Activated CD4-positive, alpha-beta T cell treated with anti-CD3 and anti-CD28 coated beads, Interleukin-2, amount 10 ng/mL, durations not matched to agents 7 days and 5 days (primary cell): ENCODE data around the gene TBCK. TPM values are rescaled to one million over a fixed set of nuclear protein-coding genes. Genes with fewer than 3 reads are reported as not detected.

Experiments used
- CTCF ChIA-PET: fragments of 350-600 bp; sonication (Branson Sonifier 250); formaldehyde crosslinking; loops from one replicate; lab custom pipeline; 2021; ENCODE audit warnings: antibody characterized with exemption; lab: Charles Lee
- POLR2A ChIA-PET: fragments of 350-600 bp; sonication (Branson Sonifier 250); formaldehyde crosslinking; loops from one replicate; lab custom pipeline; 2021; ENCODE audit warnings: antibody characterized with exemption; lab: Charles Lee
- DNase-seq: peaks from one replicate; pipeline ENCODE4 v3.0.0-alpha.2; 2020
- H3K27ac Mint-ChIP-seq: one replicate; pipeline ENCODE4 v1.8.0; 2021; ENCODE audit warnings: mild to moderate bottlenecking, moderate library complexity, mixed read lengths
- H3K27me3 Mint-ChIP-seq: one replicate; pipeline ENCODE4 v1.8.0; 2021; ENCODE audit warnings: mixed read lengths
- H3K36me3 Mint-ChIP-seq: one replicate; pipeline ENCODE4 v1.8.0; 2021; ENCODE audit warnings: low read depth, mixed read lengths
- H3K4me1 Mint-ChIP-seq: one replicate; pipeline ENCODE4 v1.8.0; 2021; ENCODE audit warnings: mixed read lengths
- H3K4me3 Mint-ChIP-seq: one replicate; pipeline ENCODE4 v1.8.0; 2021; ENCODE audit warnings: mild to moderate bottlenecking, moderate library complexity, mixed read lengths
- H3K9me3 Mint-ChIP-seq: one replicate; pipeline ENCODE4 v1.8.0; 2021; ENCODE audit warnings: mixed read lengths
- total RNA-seq, 2 experiments: library from RNA; stranded (reverse); gene quantifications; one replicate each; pipeline ENCODE4 v1.2.3, GENCODE V29; 2021

The TBCK gene
- total RNA-seq, 2 experiments from 2014 or later = 31.7 to 33.1 TPM

GRCh38 chr4:106264331-106264728 is 51.7 kb downstream of the TBCK start:
- Mint-ChIP-seq H3K36me3 (no peaks in the 10 kb centered on the region), H3K27ac (no peak overlapping the region), H3K9me3 (no peaks in the 10 kb centered on the region), H3K4me1 (peaks cover 2% of the 10 kb centered on the region), H3K27me3 (no peaks in the 10 kb centered on the region), H3K4me3 (no peak overlapping the region)
- no peak for DNase-seq
- POLR2A ChIA-PET = no interaction called here
- CTCF ChIA-PET = no interaction called here

- Mint-ChIP-seq H3K27ac (no peak overlapping the region), H3K36me3 (no peaks in the 10 kb centered on the region), H3K27me3 (no peaks in the 10 kb centered on the region), H3K4me3 (no peak overlapping the region), H3K4me1 (peaks cover under 1% of the 10 kb centered on the region), H3K9me3 (no peaks in the 10 kb centered on the region)
- CTCF ChIA-PET = no interaction called here
- POLR2A ChIA-PET = no interaction called here
- no peak for DNase-seq
Measured at GRCh38 chr4:106263594-106264330, 52.2 kb downstream of the TBCK start.

- H3K27ac Mint-ChIP-seq = no peak overlapping the region
- H3K4me3 Mint-ChIP-seq = no peak overlapping the region
- ChIA-PET CTCF (interaction anchor here (0.7 kb wide), 1 partner anchor 124 kb away, joined by 3 read pairs; no protein-coding TSS in a partner anchor), POLR2A (no interaction called here)
- H3K36me3 Mint-ChIP-seq = no peaks in the 10 kb centered on the region
- no peaks in the 10 kb centered on the region for H3K27me3 Mint-ChIP-seq
- no peaks in the 10 kb centered on the region for H3K4me1 Mint-ChIP-seq
- no peak for DNase-seq
- H3K9me3 Mint-ChIP-seq = no peaks in the 10 kb centered on the region
Measured at GRCh38 chr4:106261980-106262379, 54.0 kb downstream of the TBCK start.

- no peaks in the 10 kb centered on the region for H3K4me1 Mint-ChIP-seq
- POLR2A ChIA-PET = no interaction called here
- no peaks in the 10 kb centered on the region for H3K9me3 Mint-ChIP-seq
- no peaks in the 10 kb centered on the region for H3K27me3 Mint-ChIP-seq
- CTCF ChIA-PET = interaction anchor here (0.9 kb wide), 1 partner anchor 20 kb away, joined by 3 read pairs; no protein-coding TSS in a partner anchor
- DNase-seq = no peak
- H3K27ac Mint-ChIP-seq = no peak overlapping the region
- H3K36me3 Mint-ChIP-seq = no peaks in the 10 kb centered on the region
- no peak overlapping the region for H3K4me3 Mint-ChIP-seq
Measured at GRCh38 chr4:106258145-106259045, 57.6 kb downstream of the TBCK start.

GRCh38 chr4:106256190-106256589 is 59.8 kb downstream of the TBCK start:
- H3K9me3 Mint-ChIP-seq = no peaks in the 10 kb centered on the region
- no peak overlapping the region for H3K4me3 Mint-ChIP-seq
- CTCF ChIA-PET = interaction anchor here (0.8 to 0.9 kb wide), 2 partner anchors 10 to 21 kb away, joined by 3 read pairs; no protein-coding TSS in a partner anchor
- H3K36me3 Mint-ChIP-seq = no peaks in the 10 kb centered on the region
- no peak overlapping the region for H3K27ac Mint-ChIP-seq
- no peaks in the 10 kb centered on the region for H3K4me1 Mint-ChIP-seq
- H3K27me3 Mint-ChIP-seq = no peaks in the 10 kb centered on the region
- POLR2A ChIA-PET = no interaction called here
- no peak for DNase-seq

GRCh38 chr4:106255195-106255594 is 60.8 kb downstream of the TBCK start:
- ChIA-PET CTCF (interaction anchor here (0.8 to 0.9 kb wide), 2 partner anchors 11 to 20 kb away, joined by 3 read pairs; no protein-coding TSS in a partner anchor), POLR2A (no interaction called here)
- Mint-ChIP-seq H3K27me3 (no peaks in the 10 kb centered on the region), H3K4me1 (no peaks in the 10 kb centered on the region), H3K36me3 (peaks cover 3% of the 10 kb centered on the region), H3K27ac (no peak overlapping the region), H3K4me3 (no peak overlapping the region), H3K9me3 (no peaks in the 10 kb centered on the region)
- no peak for DNase-seq

- Mint-ChIP-seq H3K36me3 (peaks cover 5% of the 10 kb centered on the region), H3K27me3 (no peaks in the 10 kb centered on the region), H3K4me1 (no peaks in the 10 kb centered on the region), H3K9me3 (no peaks in the 10 kb centered on the region), H3K27ac (no peak overlapping the region), H3K4me3 (no peak overlapping the region)
- POLR2A ChIA-PET = no interaction called here
- CTCF ChIA-PET = interaction anchor here (1.2 kb wide), 1 partner anchor 9 kb away, joined by 4 read pairs; no protein-coding TSS in a partner anchor
- no peak for DNase-seq
Measured at GRCh38 chr4:106253364-106254129, 62.5 kb downstream of the TBCK start.

- DNase-seq = no peak
- Mint-ChIP-seq H3K4me1 (no peaks in the 10 kb centered on the region), H3K9me3 (no peaks in the 10 kb centered on the region), H3K27ac (no peak overlapping the region), H3K36me3 (peaks cover 13% of the 10 kb centered on the region), H3K4me3 (no peak overlapping the region), H3K27me3 (no peaks in the 10 kb centered on the region)
- POLR2A ChIA-PET = no interaction called here
- CTCF ChIA-PET = no interaction called here
Measured at GRCh38 chr4:106247600-106247999, 68.4 kb downstream of the TBCK start.

- peaks cover 13% of the 10 kb centered on the region for H3K36me3 Mint-ChIP-seq
- ChIA-PET CTCF (no interaction called here), POLR2A (no interaction called here)
Measured at GRCh38 chr4:106246441-106246840, 69.6 kb downstream of the TBCK start.

GRCh38 chr4:106245176-106245575 is 70.8 kb downstream of the TBCK start:
- no peak for DNase-seq
- ChIA-PET POLR2A (no interaction called here), CTCF (interaction anchor here (1.0 kb wide), 1 partner anchor 8 kb away, joined by 4 read pairs; no protein-coding TSS in a partner anchor)
- Mint-ChIP-seq H3K27ac (no peak overlapping the region), H3K4me3 (no peak overlapping the region), H3K9me3 (no peaks in the 10 kb centered on the region), H3K36me3 (peaks cover 9% of the 10 kb centered on the region), H3K4me1 (no peaks in the 10 kb centered on the region), H3K27me3 (no peaks in the 10 kb centered on the region)

More at GRCh38 chr4:106246441-106246840, 69.6 kb downstream of the TBCK start:
- DNase-seq = no peak
- no peaks in the 10 kb centered on the region for H3K9me3 Mint-ChIP-seq
- H3K27ac Mint-ChIP-seq = no peak overlapping the region
- H3K27me3 Mint-ChIP-seq = no peaks in the 10 kb centered on the region
- no peak overlapping the region for H3K4me3 Mint-ChIP-seq
- no peaks in the 10 kb centered on the region for H3K4me1 Mint-ChIP-seq

- Mint-ChIP-seq H3K4me1 (peaks cover 1% of the 10 kb centered on the region), H3K27me3 (no peaks in the 10 kb centered on the region), H3K27ac (no peak overlapping the region), H3K4me3 (no peak overlapping the region), H3K9me3 (no peaks in the 10 kb centered on the region), H3K36me3 (peaks cover 5% of the 10 kb centered on the region)
- ChIA-PET CTCF (no interaction called here), POLR2A (no interaction called here)
- no peak for DNase-seq
Measured at GRCh38 chr4:106240699-106241098, 75.3 kb downstream of the TBCK start.

GRCh38 chr4:106238820-106239420 is 77.1 kb downstream of the TBCK start:
- Mint-ChIP-seq H3K9me3 (no peaks in the 10 kb centered on the region), H3K27me3 (no peaks in the 10 kb centered on the region), H3K36me3 (peaks cover 7% of the 10 kb centered on the region), H3K4me1 (peaks cover 1% of the 10 kb centered on the region), H3K4me3 (no peak overlapping the region), H3K27ac (no peak overlapping the region)
- ChIA-PET CTCF (interaction anchor here (1.6 kb wide), 1 partner anchor 19 kb away, joined by 3 read pairs; no protein-coding TSS in a partner anchor), POLR2A (no interaction called here)
- DNase-seq = peak; percentile 32
